GM13976 (cell line): ENCODE measurements around the gene APBB1IP.
"Not testable (repeated sequence)": the region's sequence is repeated elsewhere in the genome, so short reads cannot be mapped to it uniquely, and the experiment has no call there.

Experiments
- DNase-seq: peaks from one replicate; pipeline ENCODE4 v3.0.0; 2012; ENCODE audit warnings: low spot score
- in situ Hi-C: fragments of 300-500 bp; cut with MboI; formaldehyde crosslinking; loops from one replicate; pipeline ENCODE4 v1.12.0; 2022; ENCODE audit warnings: low sequenced_read_pairs, mixed read lengths, inconsistent platforms; ENCODE audit not compliant: unreplicated experiment
- TF ChIP-seq, protein P1 (sequence below): IDR thresholded peaks from 2 replicates; pipeline ENCODE4 v1.5.1; 2012; ENCODE audit warnings: borderline replicate concordance, mild to moderate bottlenecking; ENCODE audit not compliant: insufficient read depth; ENCODE audit errors: extremely low read depth, missing control alignments, control extremely low read depth

APBB1IP gene

DNA sequence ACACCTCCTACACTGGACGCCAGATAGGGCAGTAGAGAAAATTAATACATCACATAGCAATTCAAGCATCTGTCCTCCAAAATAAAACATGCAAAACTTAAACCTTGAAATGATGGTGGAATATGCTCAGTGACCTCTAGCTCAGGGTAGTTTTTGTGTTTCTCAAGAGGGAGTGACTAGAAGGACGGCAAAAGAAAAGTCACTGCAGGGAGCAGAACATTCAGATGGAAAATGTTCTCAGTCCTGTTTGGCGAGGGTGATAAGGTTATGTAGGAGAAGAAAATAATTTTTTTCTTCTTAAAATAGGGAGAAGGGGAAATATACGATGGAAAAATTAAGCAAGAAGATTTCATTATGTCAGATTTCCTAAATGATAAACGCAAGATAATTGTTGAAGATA is 50.9 kb downstream of the APBB1IP start:
- DNase-seq: no peak
- TF ChIP-seq, protein P1, sequence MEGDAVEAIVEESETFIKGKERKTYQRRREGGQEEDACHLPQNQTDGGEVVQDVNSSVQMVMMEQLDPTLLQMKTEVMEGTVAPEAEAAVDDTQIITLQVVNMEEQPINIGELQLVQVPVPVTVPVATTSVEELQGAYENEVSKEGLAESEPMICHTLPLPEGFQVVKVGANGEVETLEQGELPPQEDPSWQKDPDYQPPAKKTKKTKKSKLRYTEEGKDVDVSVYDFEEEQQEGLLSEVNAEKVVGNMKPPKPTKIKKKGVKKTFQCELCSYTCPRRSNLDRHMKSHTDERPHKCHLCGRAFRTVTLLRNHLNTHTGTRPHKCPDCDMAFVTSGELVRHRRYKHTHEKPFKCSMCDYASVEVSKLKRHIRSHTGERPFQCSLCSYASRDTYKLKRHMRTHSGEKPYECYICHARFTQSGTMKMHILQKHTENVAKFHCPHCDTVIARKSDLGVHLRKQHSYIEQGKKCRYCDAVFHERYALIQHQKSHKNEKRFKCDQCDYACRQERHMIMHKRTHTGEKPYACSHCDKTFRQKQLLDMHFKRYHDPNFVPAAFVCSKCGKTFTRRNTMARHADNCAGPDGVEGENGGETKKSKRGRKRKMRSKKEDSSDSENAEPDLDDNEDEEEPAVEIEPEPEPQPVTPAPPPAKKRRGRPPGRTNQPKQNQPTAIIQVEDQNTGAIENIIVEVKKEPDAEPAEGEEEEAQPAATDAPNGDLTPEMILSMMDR: no peak
- in situ Hi-C loops: no loop called here

- DNase-seq, in situ Hi-C loops: not testable (repeated sequence)
Measured at GRCh38 chr10:26490367-26490766, 52.2 kb downstream of the APBB1IP start.

GRCh38 chr10:26491276-26491675 is 53.1 kb downstream of the APBB1IP start:
- TF ChIP-seq, protein P1: no peak
- DNase-seq: no peak
- in situ Hi-C loops: no loop called here

- in situ Hi-C loops: no loop called here
- no peak for DNase-seq
- TF ChIP-seq, protein P1: no peak
Measured at GRCh38 chr10:26491934-26492333, 53.8 kb downstream of the APBB1IP start.

DNA sequence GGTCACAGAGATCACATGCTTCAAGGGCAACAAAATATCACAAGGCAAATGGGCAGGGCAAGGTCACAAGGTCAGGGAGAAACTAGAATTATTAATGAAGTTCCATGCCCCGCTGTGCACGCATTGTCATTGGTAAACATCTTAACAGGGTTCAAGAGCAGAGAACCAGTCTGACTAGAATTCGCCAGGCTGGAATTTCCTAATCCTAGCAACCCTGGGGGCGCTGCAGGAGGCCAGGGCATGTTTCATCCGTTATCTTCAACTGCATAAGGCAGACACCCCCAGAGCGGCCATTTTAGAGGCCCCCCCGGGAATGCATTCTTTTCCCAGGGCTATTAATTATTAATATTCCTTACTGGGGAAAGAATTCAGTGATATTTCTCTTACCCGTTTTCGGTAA is 54.6 kb downstream of the APBB1IP start:
- DNase-seq, in situ Hi-C loops: not testable (repeated sequence)

GRCh38 chr10:26494018-26494417 is 55.9 kb downstream of the APBB1IP start:
- no peak for DNase-seq
- in situ Hi-C loops: no loop called here
- TF ChIP-seq, protein P1: no peak

- in situ Hi-C loops: no loop called here
- no peak for DNase-seq
- TF ChIP-seq, protein P1: no peak
Measured at GRCh38 chr10:26499426-26499825, 61.3 kb downstream of the APBB1IP start.

- DNase-seq: no peak
- in situ Hi-C loops: no loop called here
Measured at GRCh38 chr10:26502986-26503385, 64.8 kb downstream of the APBB1IP start.

More at GRCh38 chr10:26502986-26503385, 64.8 kb downstream of the APBB1IP start:
- TF ChIP-seq, protein P1: no peak
